Measurements from ENCODE around the gene GARS1.

DNA sequence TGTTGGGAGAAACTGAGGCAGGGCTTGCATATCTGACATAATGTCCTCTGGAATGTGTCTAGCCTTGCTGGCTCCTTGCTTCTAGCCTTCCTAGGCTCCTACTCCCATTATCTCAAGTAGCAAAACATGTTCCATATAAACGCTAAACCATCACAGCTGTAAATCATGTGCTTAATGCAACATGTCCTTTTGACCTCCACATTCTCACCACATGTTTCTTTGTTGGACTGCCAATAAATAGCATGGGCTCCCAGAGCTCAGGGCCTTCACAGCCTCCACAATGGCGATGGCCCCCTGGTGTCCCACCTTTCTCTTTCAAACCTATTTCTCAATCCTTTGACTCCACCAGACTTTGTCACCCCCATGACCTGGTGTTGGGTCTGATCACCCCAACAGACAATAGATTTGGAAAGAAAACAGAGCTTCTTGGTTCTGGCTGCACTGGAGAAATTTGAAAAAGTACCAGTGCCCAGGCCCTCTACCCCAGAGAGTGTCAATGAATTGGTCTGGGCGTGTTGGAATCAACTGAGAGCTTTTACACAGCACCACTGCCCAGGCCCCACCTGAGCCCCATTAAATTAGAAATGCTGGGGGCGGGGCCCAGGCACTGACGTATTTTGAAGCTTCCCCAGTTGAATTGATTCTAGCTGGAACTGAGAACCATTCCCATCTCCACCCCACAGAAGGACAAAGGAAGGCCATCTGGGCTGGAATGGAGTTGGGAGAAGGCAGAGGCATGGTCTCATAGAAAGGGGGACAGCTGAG lies 48.7 kb upstream of the GARS1 start:
- TF ChIP-seq CTCF (IDR thresholded peaks at IDR 0.05; ENCODE audit: low read depth, low read length, missing input control) (no peak), NR2F2 (IDR thresholded peaks at IDR 0.05) (no peak)
